Kidney epithelial cell (primary cell): ENCODE results near the gene IRX5. TPM values are rescaled to one million over a fixed set of nuclear protein-coding genes. Genes with fewer than 3 reads are reported as not detected.

Source experiments
- DNase-seq: peaks from one replicate; pipeline ENCODE4 v3.0.0-alpha.2; 2010; ENCODE audit warnings: low read depth
- H3K27me3 ChIP-seq: 2 replicates; pipeline ENCODE4 v1.6.0; 2011; ENCODE audit warnings: low read length; ENCODE audit not compliant: control insufficient read depth, insufficient read depth
- H3K36me3 ChIP-seq: 2 replicates; pipeline ENCODE4 v1.5.1; 2011; ENCODE audit warnings: low read length; ENCODE audit not compliant: control insufficient read depth, insufficient read depth
- H3K4me3 ChIP-seq: 2 replicates; pipeline ENCODE4 v1.5.1; 2011; ENCODE audit warnings: low read depth, mild to moderate bottlenecking, control low read depth, low read length
- CTCF ChIP-seq: IDR thresholded peaks from 2 replicates; pipeline ENCODE4 v1.5.1; 2011; ENCODE audit warnings: mild to moderate bottlenecking, moderate library complexity, low read length, control low read depth, inconsistent platforms; ENCODE audit not compliant: insufficient read depth, poor library complexity, severe bottlenecking
- total RNA-seq: library from RNA; depleted of rRNA; stranded (reverse); fragments of >200 nt; gene quantifications from 2 replicates; pipeline ENCODE4 v1.2.3, GENCODE V29; 2015

Gene IRX5
- total RNA-seq, 1 donor from 2014 or later, result 2.0 TPM

- peak; percentile 47 for TF ChIP-seq CTCF
- no peak overlapping the region for H3K4me3 ChIP-seq
- no peaks in the 10 kb centered on the region for H3K36me3 ChIP-seq
- no peaks in the 10 kb centered on the region for H3K27me3 ChIP-seq
- no peak for DNase-seq
Measured at GRCh38 chr16:54957403-54958166, 26.9 kb downstream of the IRX5 start.

GRCh38 chr16:54962045-54962444 is 31.4 kb downstream of the IRX5 start:
- TF ChIP-seq CTCF, result no peak
- Histone ChIP-seq H3K36me3 (no peaks in the 10 kb centered on the region), H3K4me3 (no peak overlapping the region), H3K27me3 (no peaks in the 10 kb centered on the region)
- no peak for DNase-seq

- H3K4me3 ChIP-seq, result no peak overlapping the region
- no peak for DNase-seq
- H3K27me3 ChIP-seq, result no peaks in the 10 kb centered on the region
- H3K36me3 ChIP-seq, result no peaks in the 10 kb centered on the region
- TF ChIP-seq CTCF, result no peak
Measured at GRCh38 chr16:54964239-54964638, 33.6 kb downstream of the IRX5 start.

- no peak for TF ChIP-seq CTCF
- DNase-seq, result no peak
- Histone ChIP-seq H3K36me3 (no peaks in the 10 kb centered on the region), H3K27me3 (no peaks in the 10 kb centered on the region), H3K4me3 (no peak overlapping the region)
Measured at GRCh38 chr16:54965464-54965863, 34.8 kb downstream of the IRX5 start.

- H3K27me3 ChIP-seq, result no peaks in the 10 kb centered on the region
- TF ChIP-seq CTCF, result no peak
- no peak overlapping the region for H3K4me3 ChIP-seq
- no peak for DNase-seq
- no peaks in the 10 kb centered on the region for H3K36me3 ChIP-seq
Measured at GRCh38 chr16:54968011-54968410, 37.3 kb downstream of the IRX5 start.

- no peaks in the 10 kb centered on the region for H3K36me3 ChIP-seq
- H3K4me3 ChIP-seq, result no peak overlapping the region
- DNase-seq, result no peak
- no peak for TF ChIP-seq CTCF
- no peaks in the 10 kb centered on the region for H3K27me3 ChIP-seq
Measured at GRCh38 chr16:54968784-54969183, 38.1 kb downstream of the IRX5 start.
